GM21360 (cell line): ENCODE data around the gene CCDC27.

ENCODE experiments used
- ATAC-seq: cut with Tn5 transposase; IDR thresholded peaks from one replicate; pipeline ENCODE4 v1.9.1; 2021; ENCODE audit warnings: mild to moderate bottlenecking, moderate library complexity; ENCODE audit not compliant: unreplicated experiment

Gene CCDC27

DNA sequence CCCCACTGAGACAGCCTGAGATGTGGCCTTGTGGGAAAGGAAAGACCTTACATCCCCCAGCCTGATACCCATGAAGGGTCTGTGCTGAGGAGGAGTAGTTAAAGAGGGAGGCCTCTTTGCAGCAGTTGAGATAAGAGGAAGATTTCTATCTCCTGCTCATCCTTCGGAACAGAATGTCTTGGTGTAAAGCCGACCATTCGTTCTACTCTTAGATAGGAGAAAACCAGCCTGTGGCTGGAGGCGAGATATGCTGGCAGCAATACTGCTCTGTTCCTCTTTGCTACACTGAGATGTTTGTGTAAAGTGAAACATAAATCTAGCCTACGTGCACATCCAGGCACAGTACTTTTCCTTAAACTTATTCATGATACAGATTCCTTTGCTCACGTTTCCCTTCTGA is 1.5 kb upstream of the CCDC27 start:
- ATAC-seq, result no peak

DNA sequence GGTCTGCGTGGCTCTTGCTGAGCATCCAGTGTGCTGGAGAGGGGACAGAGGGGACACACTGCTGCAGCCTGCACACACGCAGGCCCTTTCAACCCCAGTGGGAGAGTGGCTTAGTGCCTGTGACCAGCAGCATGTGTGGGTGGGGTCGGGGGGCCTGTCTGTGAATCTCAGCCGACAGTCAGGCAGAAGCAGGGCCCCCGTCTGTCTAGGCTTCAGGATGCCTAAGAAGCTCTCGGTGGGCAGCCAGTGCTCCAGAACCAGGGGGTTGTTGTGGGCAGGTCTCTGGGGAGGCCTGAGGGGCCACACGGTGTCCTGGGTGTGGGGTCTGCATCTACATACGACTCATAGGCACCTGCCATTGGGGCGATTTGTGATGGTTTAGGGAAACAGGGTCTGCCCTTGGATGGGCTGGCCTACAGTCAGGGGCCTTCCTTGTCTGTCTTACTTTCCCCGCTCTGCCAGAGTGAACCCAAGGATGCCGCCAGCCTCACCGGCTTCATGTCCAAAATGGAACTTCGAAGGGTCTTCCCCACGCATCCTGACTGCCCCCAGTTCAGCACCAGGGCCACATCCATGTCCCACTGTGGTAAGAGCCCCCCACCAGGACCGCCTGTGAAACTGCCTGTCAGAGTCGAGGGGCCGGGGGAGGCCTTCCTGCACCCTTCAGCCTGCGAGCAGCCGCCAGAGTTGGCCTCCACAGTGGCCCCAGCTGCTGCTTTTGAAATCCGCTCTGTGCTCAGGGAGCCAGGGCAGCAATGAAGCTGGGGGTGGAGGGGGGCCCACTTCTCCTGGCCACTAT is 1.6 kb downstream of the CCDC27 start:
- no peak for ATAC-seq

DNA sequence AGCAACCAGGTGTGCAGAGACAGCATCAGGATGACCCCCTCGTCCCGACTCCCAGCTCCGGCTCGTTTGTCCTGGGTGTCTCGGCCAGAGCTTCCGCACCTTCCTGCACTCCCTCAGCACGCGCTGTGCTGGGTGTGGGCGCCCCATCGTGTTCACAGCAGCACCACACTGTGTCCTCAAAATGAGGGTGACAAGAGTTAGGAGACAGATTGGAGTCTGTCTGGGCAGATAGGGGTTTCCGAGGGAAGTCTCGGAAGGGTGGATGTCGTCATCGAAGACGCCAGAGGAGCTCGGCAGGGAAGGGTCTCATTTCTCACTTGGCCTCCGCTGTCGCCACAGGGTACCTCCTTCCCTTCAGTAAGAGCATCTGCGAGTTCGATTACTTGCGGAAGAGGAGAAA is 4.1 kb downstream of the CCDC27 start:
- ATAC-seq, result no peak

DNA sequence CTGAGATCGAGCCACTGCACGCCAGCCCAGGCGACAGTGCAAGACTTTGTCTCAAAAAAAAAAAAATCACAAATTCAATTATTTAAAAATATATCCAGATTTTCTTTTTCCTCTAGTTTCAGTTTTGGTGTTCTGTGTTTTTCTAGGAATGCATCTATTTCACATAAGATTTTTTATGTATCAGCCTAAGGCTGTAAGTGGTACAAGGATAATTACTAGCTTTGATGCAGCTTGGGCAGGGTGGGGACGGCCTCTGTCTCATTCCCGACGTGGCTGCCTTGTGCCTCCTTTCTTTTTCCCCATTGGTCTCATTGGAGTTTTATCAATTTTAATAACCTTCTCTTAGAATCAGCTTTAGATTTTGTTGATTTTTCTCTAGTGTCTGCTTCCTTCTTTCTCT is 6.9 kb downstream of the CCDC27 start:
- ATAC-seq, result no peak

DNA sequence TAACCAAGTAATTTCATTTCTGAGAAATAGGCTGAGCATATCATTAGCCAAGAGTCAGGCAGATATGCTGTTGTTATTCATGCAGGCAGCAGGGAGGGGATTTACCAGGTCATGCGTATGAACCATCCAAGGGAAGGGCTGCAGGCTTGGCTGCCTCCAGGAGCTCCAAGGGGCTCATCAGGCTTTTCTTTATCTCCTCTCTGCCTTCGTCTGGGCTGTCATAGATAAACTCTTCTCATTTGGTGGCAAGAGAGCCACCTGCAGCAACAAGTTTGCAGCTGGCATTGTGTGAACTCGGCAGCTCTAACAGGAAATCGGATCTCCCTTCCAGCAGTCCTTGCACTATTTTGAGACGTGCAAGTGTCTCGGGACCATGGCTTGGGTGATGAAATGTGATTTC is 7.5 kb downstream of the CCDC27 start:
- no peak for ATAC-seq

DNA sequence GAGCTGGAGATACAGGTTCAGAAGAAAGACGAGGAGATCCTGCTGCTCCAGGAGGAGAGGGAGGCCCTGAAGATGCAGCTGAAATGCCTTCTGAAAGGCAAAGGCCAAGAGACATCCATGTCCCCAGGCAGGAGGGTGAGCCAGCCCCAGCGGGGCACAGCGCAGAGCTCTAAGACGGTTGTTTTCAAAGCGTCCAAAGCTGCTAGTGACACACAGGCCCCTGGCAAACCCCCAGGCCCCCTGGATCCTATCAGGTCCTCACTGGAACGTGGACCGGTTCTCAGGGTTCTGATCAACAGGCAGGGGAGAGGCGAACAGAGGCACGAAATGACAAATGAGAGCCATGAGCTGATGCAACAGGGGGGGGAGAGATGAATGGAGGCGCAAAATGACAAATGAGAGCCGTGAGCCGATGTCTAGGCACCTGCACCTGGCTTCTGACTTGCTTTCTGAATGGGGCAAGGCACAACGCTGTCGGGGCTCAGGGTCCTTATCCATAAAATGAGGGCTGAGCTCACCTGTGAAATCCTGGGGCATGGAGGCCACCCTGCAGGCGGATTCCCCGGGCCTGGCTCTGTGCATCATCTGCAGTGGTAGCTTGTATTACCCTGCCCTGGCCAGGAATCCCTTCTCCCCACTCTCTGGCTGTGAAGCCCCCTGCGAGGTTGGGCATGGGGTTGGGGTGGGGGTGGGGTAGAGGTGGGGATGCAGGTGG is 9.2 kb downstream of the CCDC27 start:
- ATAC-seq, result no peak

DNA sequence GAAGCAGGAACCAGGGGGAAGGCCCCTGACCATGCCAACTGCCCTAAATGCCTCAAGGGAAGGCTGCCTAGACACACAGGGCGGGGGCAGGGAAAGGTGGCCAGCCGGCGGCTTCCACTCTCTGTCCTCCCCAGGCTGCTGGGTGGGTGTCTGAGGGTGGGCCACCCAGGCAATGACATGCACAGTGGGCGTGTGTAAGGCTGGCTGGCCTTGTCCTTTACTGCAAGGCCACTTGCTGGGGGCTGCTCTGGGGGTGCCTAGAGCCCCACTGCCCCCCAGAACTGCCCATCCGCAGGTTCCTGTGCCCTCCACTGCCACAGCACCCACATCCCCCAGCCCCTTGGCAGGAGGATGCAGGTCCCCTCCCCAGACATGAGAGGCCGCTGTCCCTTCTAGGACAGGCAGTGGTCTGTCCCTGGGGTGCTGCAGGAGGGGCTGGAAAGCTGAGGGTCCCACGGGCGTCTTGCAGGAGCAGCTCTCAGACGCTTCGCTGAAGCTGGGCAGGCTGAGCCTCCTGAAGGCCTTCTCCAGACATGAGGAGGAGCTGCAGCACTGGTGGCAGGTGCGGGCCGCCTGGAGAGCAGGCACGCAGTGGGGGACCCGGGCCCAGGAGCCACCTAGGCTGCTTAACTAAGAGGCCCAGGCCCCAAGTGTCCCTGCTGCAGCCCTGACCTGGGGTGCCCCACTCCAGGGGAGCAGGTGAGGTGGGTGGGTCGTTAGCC is 10.1 kb downstream of the CCDC27 start:
- ATAC-seq, result no peak

DNA sequence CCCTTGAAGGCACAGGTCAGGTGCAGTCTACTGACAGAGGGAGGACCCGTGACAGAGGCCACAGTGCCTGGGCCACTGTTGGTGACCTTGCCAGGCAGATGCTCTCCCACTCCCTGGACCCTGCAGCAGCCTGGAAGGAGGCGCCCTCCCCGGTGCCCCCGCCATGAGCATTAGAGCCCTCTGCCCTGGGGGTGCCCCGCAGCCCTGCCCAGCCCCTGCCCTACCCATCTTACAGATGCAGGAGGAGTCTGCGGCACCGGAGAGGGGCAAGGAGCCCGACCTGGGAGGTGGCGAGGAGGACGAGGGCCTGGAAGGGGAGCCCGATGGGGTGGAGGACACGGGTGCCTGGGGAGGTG is 10.6 kb downstream of the CCDC27 start:
- ATAC-seq, result no peak

DNA sequence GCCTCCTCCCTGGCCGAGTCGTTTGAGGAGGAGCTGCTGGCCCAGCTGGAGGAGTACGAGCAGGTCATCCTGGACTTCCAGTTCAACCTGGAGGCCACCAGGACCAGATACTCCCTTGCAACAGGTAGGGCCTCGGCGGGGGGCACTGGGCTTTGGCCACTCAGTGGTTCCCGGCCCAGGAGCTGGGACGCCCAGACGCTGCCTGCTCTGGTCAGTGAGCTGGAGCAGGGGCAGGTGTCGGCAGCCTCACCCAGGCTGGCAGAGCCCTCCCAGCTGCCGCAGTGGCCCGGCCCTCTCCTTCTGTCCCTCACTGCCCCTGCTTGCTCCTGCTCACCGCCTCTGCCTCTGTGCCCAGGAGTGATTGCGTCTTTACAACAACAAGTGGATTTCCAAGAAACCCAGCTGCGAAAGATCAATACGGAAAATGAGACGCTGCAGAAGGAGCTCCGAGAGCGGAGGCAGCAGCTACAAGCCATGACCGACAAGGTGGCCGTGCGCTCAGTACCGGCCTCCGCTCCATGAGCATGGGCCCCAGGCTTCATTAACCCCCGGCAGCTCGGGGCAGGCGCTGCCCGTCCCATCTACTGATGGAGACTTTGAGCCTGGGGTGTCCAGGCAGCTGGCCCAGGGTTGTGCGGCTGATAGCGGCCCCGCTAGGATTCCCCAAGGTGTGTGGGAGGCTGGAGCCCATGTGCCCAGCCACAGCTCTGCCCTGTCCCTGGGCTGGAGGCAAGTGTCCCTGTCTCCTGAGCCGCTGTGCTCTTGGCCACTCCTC is 11.3 kb downstream of the CCDC27 start:
- no peak for ATAC-seq

DNA sequence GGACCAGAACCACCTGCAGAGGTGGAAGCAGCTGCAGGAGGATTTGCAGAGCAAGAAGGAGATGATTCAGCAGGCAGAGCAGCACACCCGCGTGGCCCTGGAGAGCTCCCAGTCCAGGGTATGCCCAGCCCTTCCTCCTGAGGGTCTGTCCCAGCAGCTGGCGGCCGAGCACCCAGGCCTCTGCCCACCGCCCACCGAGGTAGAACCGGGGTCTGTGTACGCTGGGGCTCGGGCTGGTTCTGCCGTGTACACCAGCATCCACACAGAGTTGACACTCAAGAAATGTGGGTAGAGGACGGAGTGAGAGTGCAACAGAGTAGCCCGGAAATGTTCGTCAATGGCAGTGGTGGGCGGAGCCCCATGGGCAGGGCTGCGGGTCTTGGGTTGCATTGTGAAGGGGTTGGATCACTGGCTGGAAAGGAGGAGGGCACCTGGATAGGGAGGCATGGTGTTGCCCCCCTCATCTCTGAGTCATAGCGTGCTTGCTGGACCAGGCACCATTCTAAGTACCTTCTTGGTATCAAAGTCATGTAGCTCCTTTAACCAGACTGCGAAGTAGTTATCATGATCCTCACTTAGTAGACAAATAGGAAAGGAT is 15.2 kb downstream of the CCDC27 start:
- ATAC-seq, result no peak

DNA sequence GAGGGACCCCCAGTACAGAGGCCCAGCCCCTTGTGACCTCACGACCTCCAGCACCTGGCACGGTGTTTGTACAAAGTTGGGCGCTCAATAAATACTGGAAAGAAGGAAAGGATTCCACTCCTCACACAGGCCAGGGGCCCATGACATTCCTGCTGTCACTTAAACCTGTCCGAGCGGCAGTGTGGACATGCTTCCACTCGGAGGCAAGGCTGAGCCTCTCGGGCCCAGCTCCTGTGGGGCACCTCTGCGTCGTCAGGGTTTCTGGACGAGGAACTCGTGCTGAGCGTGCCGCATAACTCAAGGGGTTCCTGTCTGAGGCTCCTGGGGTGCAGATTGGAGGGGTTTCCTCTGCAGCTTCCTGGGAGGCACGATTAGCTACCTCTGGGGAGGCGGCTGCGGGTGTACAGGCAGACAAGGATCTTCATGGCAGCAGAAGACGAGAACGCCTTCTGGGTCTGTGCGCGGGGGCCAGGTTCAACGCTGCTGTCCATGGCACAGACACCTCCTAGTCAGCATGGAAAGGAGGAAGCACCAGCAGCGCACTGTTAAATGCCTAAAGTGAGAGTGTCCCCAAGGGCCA is 16.7 kb downstream of the CCDC27 start:
- ATAC-seq, result no peak

DNA sequence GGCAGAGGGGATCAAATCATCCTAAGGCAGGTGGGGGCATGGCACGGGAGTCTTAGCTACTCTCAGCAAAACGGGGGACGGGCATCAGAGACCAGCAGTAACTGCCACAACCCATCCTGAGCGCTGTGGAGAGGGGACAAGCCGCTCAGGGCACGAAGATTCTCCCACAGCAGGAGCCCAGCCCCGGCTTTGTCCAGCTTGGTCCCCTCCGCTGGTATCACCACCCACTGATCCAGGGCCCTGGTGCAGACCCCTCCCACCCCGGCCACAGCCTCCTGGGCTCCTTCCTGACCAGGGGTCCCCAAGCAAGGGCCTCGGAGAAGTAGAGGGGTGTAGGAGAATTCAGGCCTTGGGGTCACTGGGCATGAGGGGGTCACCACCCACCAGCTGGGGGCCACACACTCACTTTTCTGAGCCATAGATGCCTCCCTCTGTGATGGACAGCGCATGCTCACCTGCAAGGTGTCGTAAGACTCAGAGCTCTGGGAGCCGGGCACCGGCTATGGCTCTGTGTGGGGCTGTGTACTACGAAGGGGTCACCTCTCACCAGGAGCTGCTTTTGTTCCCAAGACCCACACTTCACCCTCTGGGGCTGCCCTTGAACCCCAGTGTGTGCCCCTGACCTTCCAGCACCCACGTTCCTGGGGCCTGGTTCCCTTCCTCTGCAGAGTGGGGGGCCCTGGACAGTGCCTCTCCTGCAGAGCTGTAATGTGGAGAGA is 18.0 kb downstream of the CCDC27 start:
- no peak for ATAC-seq

DNA sequence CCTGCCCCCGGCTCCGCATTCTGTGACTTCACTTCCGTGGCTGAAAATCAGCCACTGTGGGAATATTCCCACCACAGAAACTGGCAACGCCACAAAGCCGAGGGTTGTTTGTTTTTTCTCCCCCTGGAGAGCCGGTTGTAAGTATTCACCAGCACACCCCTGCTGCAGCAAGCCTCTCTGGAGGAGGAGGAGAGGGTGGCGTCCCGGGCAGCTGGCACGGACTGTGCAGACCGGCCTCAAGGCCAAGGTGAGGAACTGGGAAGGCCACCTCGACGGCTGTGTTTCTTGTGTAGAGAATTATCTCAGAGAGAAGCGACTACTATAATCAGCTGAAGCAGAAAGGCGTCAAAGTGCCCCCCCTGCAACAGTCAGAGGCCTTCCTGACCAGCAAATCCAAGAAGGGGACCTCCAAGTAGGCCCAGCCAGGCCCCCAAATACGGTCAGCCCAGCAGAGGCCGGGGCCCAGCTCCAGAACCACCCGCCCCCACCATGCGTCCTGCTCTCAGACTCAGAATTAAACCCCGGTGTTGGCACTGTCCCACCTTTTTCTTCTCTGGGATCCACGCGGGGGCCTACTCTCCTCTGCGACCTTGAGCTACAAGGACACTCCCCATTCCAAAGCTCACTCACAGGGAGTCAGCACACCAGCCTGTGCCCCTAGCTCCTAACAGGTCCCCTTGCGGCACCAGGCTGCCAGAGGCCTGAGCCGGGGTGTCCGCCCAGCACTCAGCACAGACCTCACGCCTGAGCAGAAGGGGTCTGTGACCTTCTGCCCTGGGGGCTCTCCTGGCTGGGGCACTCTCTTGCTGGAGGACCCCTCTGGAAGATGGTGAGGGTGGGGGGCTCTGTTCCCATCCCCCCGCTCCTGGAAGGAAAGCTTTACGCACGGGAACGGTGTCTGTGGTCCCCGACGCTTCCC is 19.1 kb downstream of the CCDC27 start:
- ATAC-seq, result no peak

DNA sequence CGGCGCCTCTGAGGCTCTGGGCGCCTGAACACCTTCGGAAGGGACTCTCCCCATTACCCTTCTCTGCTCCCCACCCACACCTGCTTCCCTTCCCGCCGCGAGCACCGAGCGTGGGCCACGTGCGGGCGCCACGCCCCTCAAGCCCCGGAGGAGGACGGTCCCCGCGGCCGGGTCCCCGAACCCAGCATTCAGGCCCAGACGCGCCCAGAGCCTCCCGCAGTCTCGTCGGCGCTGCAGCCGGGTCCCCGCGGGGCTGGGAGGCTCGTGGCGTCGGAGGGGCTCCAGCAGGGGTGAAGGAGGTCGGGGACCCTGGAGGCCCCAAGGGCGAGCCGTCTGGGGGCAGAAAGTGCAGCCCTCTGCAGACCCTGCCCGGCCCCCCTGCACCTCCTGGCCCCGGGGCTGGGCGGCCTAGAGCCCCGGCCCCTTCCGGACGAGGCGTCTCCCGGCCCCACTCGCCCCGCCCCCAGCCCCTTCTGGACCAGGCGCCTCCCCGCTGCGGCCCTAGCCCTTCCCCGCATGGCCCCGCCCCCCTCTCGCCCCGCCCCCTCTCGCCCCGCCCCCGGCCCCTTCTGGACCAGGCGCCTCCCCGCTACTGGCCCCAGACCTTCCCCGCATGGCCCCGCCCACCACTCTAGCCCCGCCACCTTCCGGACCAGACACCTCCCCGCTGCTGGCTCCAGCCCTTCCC is 19.9 kb downstream of the CCDC27 start:
- peak; percentile 61 for ATAC-seq

DNA sequence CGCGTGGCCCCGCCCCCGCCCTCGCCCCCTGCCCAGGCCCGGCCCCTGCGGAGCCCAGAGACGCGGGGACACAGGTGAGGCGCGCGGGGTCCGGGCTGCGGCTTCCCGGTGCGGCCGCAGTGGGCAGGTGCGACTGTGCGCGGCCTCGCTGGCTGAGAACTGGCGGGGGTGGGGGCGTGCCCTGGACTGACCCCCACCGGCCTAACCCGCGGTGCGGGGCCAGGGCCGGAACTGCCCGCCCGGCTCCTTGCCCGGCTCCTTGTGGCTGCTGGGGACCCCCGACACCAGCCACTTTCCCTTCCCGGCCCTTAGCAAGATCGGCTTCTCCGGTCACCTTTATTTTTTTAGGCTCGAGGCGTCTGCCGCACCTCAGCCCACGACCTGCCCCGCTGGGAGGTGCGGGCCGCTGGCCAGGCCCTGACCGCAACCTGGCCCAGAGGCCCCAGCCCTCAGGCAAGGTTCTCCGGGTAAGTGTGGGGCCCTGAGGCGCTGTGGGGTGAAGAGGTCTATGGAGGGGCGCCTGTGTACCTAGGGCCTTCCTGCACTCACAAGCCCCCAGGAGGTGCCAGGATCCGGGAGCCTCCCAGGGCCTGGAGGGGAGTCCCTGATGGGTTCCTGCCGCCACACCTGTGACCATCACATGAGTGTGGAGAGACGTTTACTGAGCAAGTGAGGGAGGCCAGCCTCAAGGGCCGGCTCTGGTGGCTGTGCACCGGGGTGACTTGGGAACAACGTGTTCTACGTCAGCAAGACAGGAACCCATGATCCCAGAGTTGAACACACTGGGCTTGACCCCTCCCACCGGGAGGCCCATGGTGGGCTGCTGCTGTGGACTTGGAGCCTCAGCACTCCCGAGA is 20.7 kb downstream of the CCDC27 start, which contains the start of gene SMIM1:
TSS of gene SMIM1 (plus strand) at position 35 of the 857 bp plus-strand sequence. CDS start 2,625 bp downstream, outside the sequence.
- ATAC-seq, result peak; percentile 12

DNA sequence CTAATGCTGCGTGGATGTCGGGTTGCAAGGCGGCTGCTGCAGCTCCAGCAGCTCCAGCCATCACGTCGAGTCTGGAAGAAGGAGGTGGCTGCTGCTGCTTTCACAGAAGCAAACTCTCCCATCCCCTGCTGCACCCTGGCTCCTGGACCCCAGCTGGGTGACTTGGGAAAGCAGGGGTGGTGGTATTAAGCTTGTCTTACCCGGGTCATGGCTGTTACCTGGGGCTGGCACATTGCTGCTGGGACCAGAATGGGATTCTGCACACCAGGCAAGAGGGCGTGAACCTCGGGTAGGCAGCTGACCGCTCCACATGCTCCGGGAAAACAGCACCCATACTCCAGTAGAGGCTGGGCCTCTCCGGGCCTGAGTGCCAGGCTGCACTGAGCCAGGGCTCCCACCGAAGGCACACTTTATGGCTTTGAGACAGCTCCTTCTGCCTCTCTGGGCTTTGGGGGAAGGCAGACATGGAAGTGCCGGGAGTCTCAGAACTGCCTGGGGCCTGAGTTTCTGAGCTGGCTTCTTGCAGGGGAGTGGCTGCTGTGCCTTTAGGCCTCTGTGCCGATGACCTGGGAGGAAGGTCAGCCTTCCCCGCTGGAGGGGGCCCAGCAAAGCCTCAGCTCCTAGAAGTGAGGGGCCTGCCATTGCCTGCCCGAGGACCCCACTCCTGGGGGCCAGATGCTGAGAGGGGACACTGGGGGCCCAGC is 21.5 kb downstream of the CCDC27 start:
- ATAC-seq, result no peak
